IPS-15b (cell line): ENCODE results near the gene C22orf31.
"Not testable (repeated sequence)": the region's sequence is repeated elsewhere in the genome, so short reads cannot be mapped to it uniquely, and the experiment has no call there.

Source experiments
- H3K27me3 ChIP-seq: one replicate; pipeline ENCODE4 v1.6.1; 2013; ENCODE audit warnings: low read length; ENCODE audit not compliant: control insufficient read depth, insufficient read depth
- H3K36me3 ChIP-seq: one replicate; pipeline ENCODE4 v1.6.1; 2013; ENCODE audit warnings: low read length; ENCODE audit not compliant: control insufficient read depth, insufficient read depth
- H3K4me1 ChIP-seq: one replicate; pipeline ENCODE4 v1.6.1; 2013; ENCODE audit warnings: mild to moderate bottlenecking, low read length; ENCODE audit not compliant: control insufficient read depth, insufficient read depth
- H3K4me3 ChIP-seq: one replicate; pipeline ENCODE4 v1.5.1; 2013; ENCODE audit warnings: low read depth, low read length
- H3K9ac ChIP-seq: one replicate; pipeline ENCODE4 v1.6.1; 2013; ENCODE audit warnings: low read depth, mild to moderate bottlenecking, low read length
- H3K9me3 ChIP-seq: one replicate; pipeline ENCODE4 v1.6.1; 2013; ENCODE audit warnings: mild to moderate bottlenecking, low read length; ENCODE audit not compliant: control insufficient read depth, insufficient read depth

The C22orf31 gene

GRCh38 chr22:29093030-29093429 is 31.4 kb upstream of the C22orf31 start:
- H3K4me1 ChIP-seq: peaks cover 3% of the 10 kb centered on the region
- no peak overlapping the region for H3K4me3 ChIP-seq
- no peak overlapping the region for H3K9ac ChIP-seq
- H3K27me3 ChIP-seq: no peaks in the 10 kb centered on the region
- H3K36me3 ChIP-seq: no peaks in the 10 kb centered on the region
- no peaks in the 10 kb centered on the region for H3K9me3 ChIP-seq

GRCh38 chr22:29092243-29092642 is 30.6 kb upstream of the C22orf31 start:
- Histone ChIP-seq H3K4me3 (no peak overlapping the region), H3K27me3 (no peaks in the 10 kb centered on the region), H3K36me3 (no peaks in the 10 kb centered on the region)

GRCh38 chr22:29090039-29090438 is 28.4 kb upstream of the C22orf31 start:
- no peaks in the 10 kb centered on the region for H3K4me1 ChIP-seq

More at GRCh38 chr22:29092243-29092642, 30.6 kb upstream of the C22orf31 start:
- Histone ChIP-seq H3K4me1 (peaks cover 3% of the 10 kb centered on the region), H3K9me3 (no peaks in the 10 kb centered on the region), H3K9ac (no peak overlapping the region)

GRCh38 chr22:29089507-29089906 is 27.9 kb upstream of the C22orf31 start:
- H3K4me3 ChIP-seq: no peak overlapping the region
- H3K36me3 ChIP-seq: no peaks in the 10 kb centered on the region
- H3K27me3 ChIP-seq: no peaks in the 10 kb centered on the region
- no peaks in the 10 kb centered on the region for H3K9me3 ChIP-seq
- no peak overlapping the region for H3K9ac ChIP-seq
- H3K4me1 ChIP-seq: peaks cover under 1% of the 10 kb centered on the region

More at GRCh38 chr22:29090039-29090438, 28.4 kb upstream of the C22orf31 start:
- Histone ChIP-seq H3K4me3 (no peak overlapping the region), H3K36me3 (no peaks in the 10 kb centered on the region), H3K9me3 (no peaks in the 10 kb centered on the region), H3K27me3 (no peaks in the 10 kb centered on the region), H3K9ac (no peak overlapping the region)

- Histone ChIP-seq H3K27me3 (no peaks in the 10 kb centered on the region), H3K4me1 (peaks cover 6% of the 10 kb centered on the region), H3K4me3 (no peak overlapping the region), H3K9ac (no peak overlapping the region), H3K36me3 (no peaks in the 10 kb centered on the region), H3K9me3 (no peaks in the 10 kb centered on the region)
Observed at GRCh38 chr22:29088809-29089208, 27.2 kb upstream of the C22orf31 start.

- Histone ChIP-seq H3K27me3 (no peaks in the 10 kb centered on the region), H3K36me3 (no peaks in the 10 kb centered on the region), H3K4me3 (no peak overlapping the region), H3K9ac (no peak overlapping the region), H3K4me1 (peaks cover 13% of the 10 kb centered on the region), H3K9me3 (no peaks in the 10 kb centered on the region)
Observed at GRCh38 chr22:29087012-29087411, 25.4 kb upstream of the C22orf31 start.

GRCh38 chr22:29083933-29084591 is 22.4 kb upstream of the C22orf31 start:
- Histone ChIP-seq H3K4me1 (peaks cover 13% of the 10 kb centered on the region), H3K36me3 (no peaks in the 10 kb centered on the region), H3K4me3 (no peak overlapping the region), H3K27me3 (no peaks in the 10 kb centered on the region), H3K9me3 (no peaks in the 10 kb centered on the region), H3K9ac (no peak overlapping the region)

- not testable (repeated sequence) for H3K36me3 ChIP-seq, H3K27me3 ChIP-seq, H3K9ac ChIP-seq, H3K9me3 ChIP-seq, H3K4me3 ChIP-seq
- H3K4me1 ChIP-seq: peaks cover 13% of the 10 kb centered on the region
Observed at GRCh38 chr22:29083576-29083932, 21.9 kb upstream of the C22orf31 start.

GRCh38 chr22:29082826-29083545 is 21.4 kb upstream of the C22orf31 start:
- Histone ChIP-seq H3K9me3 (no peaks in the 10 kb centered on the region), H3K27me3 (no peaks in the 10 kb centered on the region), H3K4me3 (no peak overlapping the region), H3K36me3 (no peaks in the 10 kb centered on the region), H3K4me1 (peaks cover 13% of the 10 kb centered on the region), H3K9ac (no peak overlapping the region)

- Histone ChIP-seq H3K4me3 (no peak overlapping the region), H3K4me1 (peaks cover 13% of the 10 kb centered on the region), H3K36me3 (no peaks in the 10 kb centered on the region), H3K9ac (no peak overlapping the region), H3K9me3 (no peaks in the 10 kb centered on the region), H3K27me3 (no peaks in the 10 kb centered on the region)
Observed at GRCh38 chr22:29081517-29082236, 20.0 kb upstream of the C22orf31 start.

GRCh38 chr22:29080106-29080975 is 18.7 kb upstream of the C22orf31 start:
- no peaks in the 10 kb centered on the region for H3K9me3 ChIP-seq
- peaks cover 13% of the 10 kb centered on the region for H3K4me1 ChIP-seq
- H3K36me3 ChIP-seq: no peaks in the 10 kb centered on the region
- H3K9ac ChIP-seq: no peak overlapping the region
- peaks cover 2% of the 10 kb centered on the region for H3K27me3 ChIP-seq
- no peak overlapping the region for H3K4me3 ChIP-seq
